OCI-LY1 (cell line): ENCODE results near the gene DTNBP1.

ENCODE experiments used
- H2AFZ ChIP-seq: fragments of 200-600 bp; sonication (generic), shearing (Covaris generic); 2 replicates; pipeline ENCODE4 v1.6.0; 2014; ENCODE audit warnings: antibody characterized with exemption, mild to moderate bottlenecking, low read length
- H3F3A ChIP-seq: fragments of 200-600 bp; sonication (generic), shearing (Covaris generic); 2 replicates; pipeline ENCODE4 v1.6.0; 2014; ENCODE audit warnings: mild to moderate bottlenecking, antibody characterized with exemption, low read length, moderate library complexity; ENCODE audit not compliant: insufficient read depth
- H3K27ac ChIP-seq: fragments of 200-600 bp; sonication (generic); 2 replicates; pipeline ENCODE4 v1.5.1; 2014; ENCODE audit warnings: low read length, mixed run types, mild to moderate bottlenecking, low read depth; ENCODE audit not compliant: poor library complexity, severe bottlenecking
- H3K27me3 ChIP-seq: fragments of 200-600 bp; sonication (generic); 2 replicates; pipeline ENCODE4 v1.6.0; 2014; ENCODE audit warnings: antibody characterized with exemption, mild to moderate bottlenecking, low read length, moderate library complexity; ENCODE audit not compliant: insufficient read depth
- H3K36me3 ChIP-seq: fragments of 200-600 bp; sonication (generic); 2 replicates; pipeline ENCODE4 v1.6.1; 2014; ENCODE audit warnings: mild to moderate bottlenecking, antibody characterized with exemption, low read length, moderate library complexity, mixed read lengths; ENCODE audit not compliant: insufficient read depth
- H3K4me1 ChIP-seq: fragments of 200-600 bp; sonication (generic); 2 replicates; pipeline ENCODE4 v1.5.1; 2014; ENCODE audit warnings: mild to moderate bottlenecking, low read length, moderate library complexity; ENCODE audit not compliant: insufficient read depth, severe bottlenecking
- H3K4me2 ChIP-seq: fragments of 200-600 bp; sonication (generic), shearing (Covaris generic); 2 replicates; pipeline ENCODE4 v1.6.1; 2014; ENCODE audit warnings: low read length
- H3K4me3 ChIP-seq: fragments of 200-600 bp; sonication (generic); 2 replicates; pipeline ENCODE4 v1.5.1; 2014; ENCODE audit warnings: low read length, low read depth, mild to moderate bottlenecking, mixed read lengths; ENCODE audit not compliant: poor library complexity, severe bottlenecking
- H3K79me2 ChIP-seq: fragments of 200-600 bp; shearing (Covaris generic); 2 replicates; pipeline ENCODE4 v1.6.1; 2016; ENCODE audit warnings: mixed run types, low read length, mixed read lengths; ENCODE audit not compliant: insufficient read depth
- H3K9ac ChIP-seq: fragments of 200-600 bp; sonication (generic), shearing (Covaris generic); 2 replicates; pipeline ENCODE4 v1.6.1; 2014; ENCODE audit warnings: mild to moderate bottlenecking, low read length, mixed read lengths
- H3K9me2 ChIP-seq: fragments of 200-600 bp; sonication (generic), shearing (Covaris generic); 2 replicates; pipeline ENCODE4 v1.6.1; 2014; ENCODE audit warnings: low read depth, mild to moderate bottlenecking, low read length, mixed read lengths
- H3K9me3 ChIP-seq: fragments of 200-600 bp; shearing (Covaris generic); 2 replicates; pipeline ENCODE4 v1.6.1; 2014; ENCODE audit warnings: low read length, mixed read lengths
- H4K20me1 ChIP-seq: fragments of 200-600 bp; sonication (generic), shearing (Covaris generic); 2 replicates; pipeline ENCODE4 v1.6.0; 2016; ENCODE audit warnings: mild to moderate bottlenecking, low read length; ENCODE audit not compliant: insufficient read depth
- CTCF ChIP-seq: fragments of 200-600 bp; sonication (generic), shearing (Covaris generic); IDR thresholded peaks from 2 replicates; pipeline ENCODE4 v1.5.1; 2017; ENCODE audit warnings: mild to moderate bottlenecking, antibody characterized with exemption, low read length, moderate library complexity, mixed read lengths
- EZH2 ChIP-seq: fragments of 200-600 bp; sonication (generic), shearing (Covaris generic); IDR thresholded peaks from 2 replicates; pipeline ENCODE4 v1.8.0; 2017; ENCODE audit warnings: borderline replicate concordance, mixed run types, mild to moderate bottlenecking, antibody characterized with exemption, low read length, moderate library complexity, mixed read lengths

Gene DTNBP1

GRCh38 chr6:15574023-15574422 is 88.8 kb downstream of the DTNBP1 start:
- H2AFZ ChIP-seq: no peak overlapping the region
- no peaks in the 10 kb centered on the region for H4K20me1 ChIP-seq
- H3K27ac ChIP-seq: no peak overlapping the region
- no peak overlapping the region for H3K9ac ChIP-seq
- H3K9me2 ChIP-seq: no peaks in the 10 kb centered on the region
- H3K4me3 ChIP-seq: no peak overlapping the region
- H3K4me1 ChIP-seq: peaks cover 16% of the 10 kb centered on the region
- H3K79me2 ChIP-seq: no peaks in the 10 kb centered on the region
- no peaks in the 10 kb centered on the region for H3F3A ChIP-seq
- H3K9me3 ChIP-seq: no peaks in the 10 kb centered on the region
- H3K36me3 ChIP-seq: peaks cover 16% of the 10 kb centered on the region
- no peak overlapping the region for H3K4me2 ChIP-seq
- H3K27me3 ChIP-seq: no peaks in the 10 kb centered on the region
- TF ChIP-seq CTCF (no peak), EZH2 (no peak)

DNA sequence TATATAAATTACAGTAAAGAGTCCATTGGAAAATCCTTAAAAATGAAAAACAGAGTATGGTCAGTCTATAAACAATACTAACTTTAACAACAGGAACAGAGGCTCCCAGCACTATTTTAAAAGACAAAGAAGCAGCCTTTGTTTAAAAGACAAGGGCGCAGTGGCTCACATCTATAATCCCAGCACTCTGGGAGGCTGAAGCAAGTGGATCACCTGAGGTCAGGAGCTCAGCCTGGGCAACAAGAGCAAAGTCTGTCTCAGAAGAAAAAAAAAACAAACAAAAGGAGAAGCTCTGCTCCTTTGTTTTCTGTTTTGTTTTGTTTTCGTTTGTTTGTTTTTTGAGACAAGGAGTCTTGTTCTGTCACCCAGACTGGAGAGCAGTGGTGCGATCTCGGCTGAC is 89.4 kb downstream of the DTNBP1 start:
- no peak overlapping the region for H2AFZ ChIP-seq
- no peaks in the 10 kb centered on the region for H3K9me2 ChIP-seq
- H3K9me3 ChIP-seq: no peaks in the 10 kb centered on the region
- H4K20me1 ChIP-seq: no peaks in the 10 kb centered on the region
- H3K36me3 ChIP-seq: peaks cover 16% of the 10 kb centered on the region
- no peak overlapping the region for H3K4me2 ChIP-seq
- no peak overlapping the region for H3K27ac ChIP-seq
- H3F3A ChIP-seq: no peaks in the 10 kb centered on the region
- no peak for TF ChIP-seq EZH2
- no peak for TF ChIP-seq CTCF
- H3K79me2 ChIP-seq: no peaks in the 10 kb centered on the region
- peaks cover 16% of the 10 kb centered on the region for H3K4me1 ChIP-seq
- H3K9ac ChIP-seq: no peak overlapping the region
- H3K4me3 ChIP-seq: no peak overlapping the region
- H3K27me3 ChIP-seq: no peaks in the 10 kb centered on the region

DNA sequence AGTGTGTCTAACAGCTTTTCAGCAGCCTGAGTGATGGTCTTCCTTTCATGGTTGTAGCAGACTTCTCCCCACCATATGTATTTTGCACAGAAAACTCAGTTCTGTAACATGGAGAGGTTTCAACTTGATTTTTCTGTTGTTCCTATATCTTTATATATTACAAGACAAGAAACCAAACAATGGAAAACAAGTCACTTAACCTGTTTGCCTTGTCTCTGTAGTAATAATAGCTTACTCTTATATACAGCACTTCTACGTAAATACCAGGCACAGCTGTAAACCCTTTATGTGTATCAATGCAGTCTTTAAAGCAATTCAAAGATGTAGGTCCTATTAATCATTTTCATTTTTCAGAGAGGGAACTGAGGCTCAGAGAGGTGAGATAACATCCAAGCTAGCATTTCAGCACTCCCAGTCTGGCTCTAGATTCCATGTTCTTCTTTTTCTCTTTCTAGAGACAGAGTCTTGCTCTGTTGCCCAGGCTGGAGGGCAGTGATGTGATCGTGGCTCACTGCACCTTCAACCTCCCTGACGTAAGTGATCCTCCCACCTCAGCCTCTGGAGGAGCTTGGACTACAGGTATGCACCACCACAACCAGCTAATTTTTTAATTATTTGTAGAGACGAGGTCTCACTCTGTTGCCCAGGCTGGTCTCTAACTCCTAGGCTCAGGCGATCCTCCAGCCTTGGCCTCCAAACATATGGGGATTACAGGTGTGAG is 90.4 kb downstream of the DTNBP1 start:
- Histone ChIP-seq H3K27ac (no peak overlapping the region), H3K36me3 (peaks cover 16% of the 10 kb centered on the region), H3K4me1 (peaks cover 16% of the 10 kb centered on the region), H3K9ac (no peak overlapping the region), H3K4me3 (no peak overlapping the region), H3K9me3 (no peaks in the 10 kb centered on the region), H3K9me2 (no peaks in the 10 kb centered on the region), H3F3A (no peaks in the 10 kb centered on the region), H4K20me1 (no peaks in the 10 kb centered on the region), H3K79me2 (no peaks in the 10 kb centered on the region), H3K4me2 (no peak overlapping the region), H2AFZ (no peak overlapping the region), H3K27me3 (no peaks in the 10 kb centered on the region)
- no peak for TF ChIP-seq CTCF
- TF ChIP-seq EZH2: no peak
